ENCODE results near the gene MYH15. TPM values are rescaled to one million over a fixed set of nuclear protein-coding genes. Genes with fewer than 3 reads are reported as not detected.
A peak's percentile ranks its signal among the peaks of the same experiment; 100 is the strongest.

MYH15 gene
- total and polyA plus RNA-seq, 10 of the 15 experiments (the other 5 are each of a cell fraction or from before 2014, with no cell fraction given) = 0.05 to 0.27 (median 0.09) TPM; not detected in 1

DNA sequence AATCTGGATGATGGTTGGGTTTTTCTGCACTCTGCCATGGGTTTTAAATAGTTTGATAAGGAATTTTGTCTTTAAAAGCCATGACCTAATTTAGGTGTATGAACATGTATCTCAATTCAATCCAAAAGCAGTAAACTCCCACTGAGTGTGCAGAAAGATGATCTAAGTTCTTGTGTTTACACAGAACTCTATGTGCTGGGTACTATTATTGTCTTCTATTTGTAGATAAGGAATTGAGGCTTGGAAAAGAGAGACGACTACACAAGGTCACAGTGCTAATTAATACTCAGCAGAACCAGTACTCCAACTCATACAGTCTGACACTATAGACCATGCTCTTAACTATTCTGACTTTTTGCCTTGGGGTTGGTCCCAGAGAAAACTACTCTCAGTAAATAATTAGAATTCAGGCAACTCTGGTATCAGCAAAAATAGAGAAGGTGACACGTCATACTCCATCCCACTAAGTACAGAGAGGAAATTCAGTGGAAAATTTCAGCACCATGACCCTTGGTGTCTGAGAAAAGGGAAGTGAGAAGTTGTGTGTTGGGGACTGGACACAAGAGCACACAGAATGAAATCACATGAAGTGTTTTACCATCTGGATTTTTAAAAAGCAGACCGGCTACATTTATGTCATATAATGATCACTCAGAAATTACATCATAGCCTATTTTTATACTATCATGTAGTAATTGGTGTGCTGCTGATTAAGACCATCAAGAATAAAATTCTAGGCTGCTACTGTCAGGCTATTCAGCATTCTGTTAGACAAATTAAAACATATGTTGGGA lies 18.3 kb upstream of the MYH15 start (continued):
- TF ChIP-seq, protein P1, sequence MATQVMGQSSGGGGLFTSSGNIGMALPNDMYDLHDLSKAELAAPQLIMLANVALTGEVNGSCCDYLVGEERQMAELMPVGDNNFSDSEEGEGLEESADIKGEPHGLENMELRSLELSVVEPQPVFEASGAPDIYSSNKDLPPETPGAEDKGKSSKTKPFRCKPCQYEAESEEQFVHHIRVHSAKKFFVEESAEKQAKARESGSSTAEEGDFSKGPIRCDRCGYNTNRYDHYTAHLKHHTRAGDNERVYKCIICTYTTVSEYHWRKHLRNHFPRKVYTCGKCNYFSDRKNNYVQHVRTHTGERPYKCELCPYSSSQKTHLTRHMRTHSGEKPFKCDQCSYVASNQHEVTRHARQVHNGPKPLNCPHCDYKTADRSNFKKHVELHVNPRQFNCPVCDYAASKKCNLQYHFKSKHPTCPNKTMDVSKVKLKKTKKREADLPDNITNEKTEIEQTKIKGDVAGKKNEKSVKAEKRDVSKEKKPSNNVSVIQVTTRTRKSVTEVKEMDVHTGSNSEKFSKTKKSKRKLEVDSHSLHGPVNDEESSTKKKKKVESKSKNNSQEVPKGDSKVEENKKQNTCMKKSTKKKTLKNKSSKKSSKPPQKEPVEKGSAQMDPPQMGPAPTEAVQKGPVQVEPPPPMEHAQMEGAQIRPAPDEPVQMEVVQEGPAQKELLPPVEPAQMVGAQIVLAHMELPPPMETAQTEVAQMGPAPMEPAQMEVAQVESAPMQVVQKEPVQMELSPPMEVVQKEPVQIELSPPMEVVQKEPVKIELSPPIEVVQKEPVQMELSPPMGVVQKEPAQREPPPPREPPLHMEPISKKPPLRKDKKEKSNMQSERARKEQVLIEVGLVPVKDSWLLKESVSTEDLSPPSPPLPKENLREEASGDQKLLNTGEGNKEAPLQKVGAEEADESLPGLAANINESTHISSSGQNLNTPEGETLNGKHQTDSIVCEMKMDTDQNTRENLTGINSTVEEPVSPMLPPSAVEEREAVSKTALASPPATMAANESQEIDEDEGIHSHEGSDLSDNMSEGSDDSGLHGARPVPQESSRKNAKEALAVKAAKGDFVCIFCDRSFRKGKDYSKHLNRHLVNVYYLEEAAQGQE (IDR thresholded peaks at IDR 0.05; ENCODE audit: low read depth, low read length) = peak; percentile 46; the same call in 1 of the 2 replicates
- no peak for TF ChIP-seq RBBP5 (conservative IDR thresholded peaks at IDR 0.05)
- peak; percentile 82 for TF ChIP-seq IKZF1 (conservative IDR thresholded peaks at IDR 0.05)
- no peak for TF ChIP-seq NFXL1 (IDR thresholded peaks at IDR 0.05; ENCODE audit: borderline replicate concordance)
- no peak for TF ChIP-seq LARP7 (IDR thresholded peaks at IDR 0.05)
- TF ChIP-seq ATF2 (IDR thresholded peaks at IDR 0.05; ENCODE audit: low read length) = peak; percentile 60
- 0 out of 2 replicates have a peak, but pooled peaks have one; percentile 24 for TF ChIP-seq RAD51 (IDR thresholded peaks at IDR 0.05)
- TF ChIP-seq GATAD2B (conservative IDR thresholded peaks at IDR 0.05; ENCODE audit: low read depth) = no peak
- no peak for TF ChIP-seq KLF5 (IDR thresholded peaks at IDR 0.05; ENCODE audit: partially characterized antibody)
- TF ChIP-seq CHD4 (IDR thresholded peaks at IDR 0.05) = no peak
- TF ChIP-seq SMARCA5 (IDR thresholded peaks at IDR 0.05) = no peak
- no peak for TF ChIP-seq STAT3 (IDR thresholded peaks at IDR 0.05; ENCODE audit: low read depth, low read length)
- TF ChIP-seq, protein P2, sequence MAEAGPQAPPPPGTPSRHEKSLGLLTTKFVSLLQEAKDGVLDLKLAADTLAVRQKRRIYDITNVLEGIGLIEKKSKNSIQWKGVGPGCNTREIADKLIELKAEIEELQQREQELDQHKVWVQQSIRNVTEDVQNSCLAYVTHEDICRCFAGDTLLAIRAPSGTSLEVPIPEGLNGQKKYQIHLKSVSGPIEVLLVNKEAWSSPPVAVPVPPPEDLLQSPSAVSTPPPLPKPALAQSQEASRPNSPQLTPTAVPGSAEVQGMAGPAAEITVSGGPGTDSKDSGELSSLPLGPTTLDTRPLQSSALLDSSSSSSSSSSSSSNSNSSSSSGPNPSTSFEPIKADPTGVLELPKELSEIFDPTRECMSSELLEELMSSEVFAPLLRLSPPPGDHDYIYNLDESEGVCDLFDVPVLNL (IDR thresholded peaks at IDR 0.05; ENCODE audit: low read depth, low read length) = no peak
- peak in 1 of 2 experiments; percentile 67; a peak in 2 of 4 replicates for TF ChIP-seq EP300 (IDR thresholded peaks at IDR 0.05; ENCODE audit: borderline replicate concordance in 1 of 2, control insufficient read depth in 1 of 2, low read depth in 2 of 2, low read length in 2 of 2)
- TF ChIP-seq, protein P3, sequence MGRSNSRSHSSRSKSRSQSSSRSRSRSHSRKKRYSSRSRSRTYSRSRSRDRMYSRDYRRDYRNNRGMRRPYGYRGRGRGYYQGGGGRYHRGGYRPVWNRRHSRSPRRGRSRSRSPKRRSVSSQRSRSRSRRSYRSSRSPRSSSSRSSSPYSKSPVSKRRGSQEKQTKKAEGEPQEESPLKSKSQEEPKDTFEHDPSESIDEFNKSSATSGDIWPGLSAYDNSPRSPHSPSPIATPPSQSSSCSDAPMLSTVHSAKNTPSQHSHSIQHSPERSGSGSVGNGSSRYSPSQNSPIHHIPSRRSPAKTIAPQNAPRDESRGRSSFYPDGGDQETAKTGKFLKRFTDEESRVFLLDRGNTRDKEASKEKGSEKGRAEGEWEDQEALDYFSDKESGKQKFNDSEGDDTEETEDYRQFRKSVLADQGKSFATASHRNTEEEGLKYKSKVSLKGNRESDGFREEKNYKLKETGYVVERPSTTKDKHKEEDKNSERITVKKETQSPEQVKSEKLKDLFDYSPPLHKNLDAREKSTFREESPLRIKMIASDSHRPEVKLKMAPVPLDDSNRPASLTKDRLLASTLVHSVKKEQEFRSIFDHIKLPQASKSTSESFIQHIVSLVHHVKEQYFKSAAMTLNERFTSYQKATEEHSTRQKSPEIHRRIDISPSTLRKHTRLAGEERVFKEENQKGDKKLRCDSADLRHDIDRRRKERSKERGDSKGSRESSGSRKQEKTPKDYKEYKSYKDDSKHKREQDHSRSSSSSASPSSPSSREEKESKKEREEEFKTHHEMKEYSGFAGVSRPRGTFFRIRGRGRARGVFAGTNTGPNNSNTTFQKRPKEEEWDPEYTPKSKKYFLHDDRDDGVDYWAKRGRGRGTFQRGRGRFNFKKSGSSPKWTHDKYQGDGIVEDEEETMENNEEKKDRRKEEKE (IDR thresholded peaks at IDR 0.05) = no peak
- TF ChIP-seq FOXK2 (IDR thresholded peaks at IDR 0.05) = no peak
- TF ChIP-seq SUPT20H (IDR thresholded peaks at IDR 0.05; ENCODE audit: borderline replicate concordance, control insufficient read depth, low read depth, low read length) = no peak
- TF ChIP-seq WRNIP1 (IDR thresholded peaks at IDR 0.05; ENCODE audit: borderline replicate concordance, low read depth, low read length) = no peak
- peak; percentile 75; the same call in 1 of the 2 replicates for TF ChIP-seq RELB (IDR thresholded peaks at IDR 0.05; ENCODE audit: low read depth)

Data from GM12878 (cell line).